Neural crest cell (in vitro differentiated cells): Measurements from ENCODE around the gene DCLK3. TPM values are rescaled to one million over a fixed set of nuclear protein-coding genes. Genes with fewer than 3 reads are reported as not detected.

Source experiments
- DNase-seq: peaks from one replicate; pipeline ENCODE4 v3.0.0; 2021; ENCODE audit warnings: low read depth, mixed read lengths, low spot score
- H3K27ac Mint-ChIP-seq: one replicate; pipeline ENCODE4 v1.8.0; 2021; ENCODE audit warnings: mild to moderate bottlenecking, mixed read lengths; ENCODE audit not compliant: unreplicated experiment
- H3K27me3 Mint-ChIP-seq: 2 replicates; pipeline ENCODE4 v1.8.0; 2021; ENCODE audit warnings: low read depth, mild to moderate bottlenecking, mixed read lengths
- H3K36me3 Mint-ChIP-seq: 2 replicates; pipeline ENCODE4 v1.8.0; 2021; ENCODE audit warnings: low read depth, mild to moderate bottlenecking, mixed read lengths
- H3K4me1 Mint-ChIP-seq: 2 replicates; pipeline ENCODE4 v1.8.0; 2021; ENCODE audit warnings: mixed read lengths
- H3K4me3 Mint-ChIP-seq: one replicate; pipeline ENCODE4 v1.8.0; 2021; ENCODE audit warnings: mild to moderate bottlenecking, mixed read lengths
- H3K9me3 Mint-ChIP-seq: 2 replicates; pipeline ENCODE4 v1.8.0; 2021; ENCODE audit warnings: mixed read lengths
- CTCF ChIP-seq: fragments of 200-600 bp; sonication (generic); conservative IDR thresholded peaks from 2 replicates; pipeline ENCODE4 v1.5.0; 2021; ENCODE audit warnings: antibody characterized with exemption, mild to moderate bottlenecking
- total RNA-seq: library from RNA; stranded (reverse); gene quantifications from 2 replicates; pipeline ENCODE4 v1.2.1, GENCODE V29; 2021

Gene DCLK3
- total RNA-seq, 1 donor from 2014 or later, result 0.07 TPM

GRCh38 chr3:36707623-36708409 is 56.5 kb downstream of the DCLK3 start:
- Mint-ChIP-seq H3K27ac (no peak overlapping the region), H3K9me3 (no peaks in the 10 kb centered on the region), H3K36me3 (no peaks in the 10 kb centered on the region), H3K4me1 (peaks cover 4% of the 10 kb centered on the region), H3K27me3 (no peaks in the 10 kb centered on the region), H3K4me3 (no peak overlapping the region)
- no peak for DNase-seq
- peak; percentile 20 for TF ChIP-seq CTCF

GRCh38 chr3:36705015-36705414 is 59.3 kb downstream of the DCLK3 start:
- H3K36me3 Mint-ChIP-seq, result no peaks in the 10 kb centered on the region
- H3K4me1 Mint-ChIP-seq, result no peaks in the 10 kb centered on the region
- no peaks in the 10 kb centered on the region for H3K27me3 Mint-ChIP-seq
- H3K27ac Mint-ChIP-seq, result no peak overlapping the region
- H3K9me3 Mint-ChIP-seq, result no peaks in the 10 kb centered on the region
- no peak for DNase-seq
- no peak overlapping the region for H3K4me3 Mint-ChIP-seq
- no peak for TF ChIP-seq CTCF

GRCh38 chr3:36704280-36704679 is 60.1 kb downstream of the DCLK3 start:
- no peak overlapping the region for H3K4me3 Mint-ChIP-seq
- TF ChIP-seq CTCF, result no peak
- H3K4me1 Mint-ChIP-seq, result no peaks in the 10 kb centered on the region
- H3K9me3 Mint-ChIP-seq, result no peaks in the 10 kb centered on the region
- no peaks in the 10 kb centered on the region for H3K27me3 Mint-ChIP-seq
- H3K27ac Mint-ChIP-seq, result no peak overlapping the region
- DNase-seq, result no peak
- H3K36me3 Mint-ChIP-seq, result no peaks in the 10 kb centered on the region

GRCh38 chr3:36701249-36701572 is 63.1 kb downstream of the DCLK3 start:
- Mint-ChIP-seq H3K27ac (no peak overlapping the region), H3K9me3 (no peaks in the 10 kb centered on the region), H3K4me1 (no peaks in the 10 kb centered on the region), H3K36me3 (no peaks in the 10 kb centered on the region), H3K4me3 (no peak overlapping the region), H3K27me3 (no peaks in the 10 kb centered on the region)
- TF ChIP-seq CTCF, result peak; percentile 17
- no peak for DNase-seq

- TF ChIP-seq CTCF, result peak; percentile 95
- no peak overlapping the region for H3K27ac Mint-ChIP-seq
- H3K9me3 Mint-ChIP-seq, result no peaks in the 10 kb centered on the region
- no peaks in the 10 kb centered on the region for H3K4me1 Mint-ChIP-seq
- no peaks in the 10 kb centered on the region for H3K36me3 Mint-ChIP-seq
- no peak overlapping the region for H3K4me3 Mint-ChIP-seq
- no peaks in the 10 kb centered on the region for H3K27me3 Mint-ChIP-seq
- peak; percentile 52 for DNase-seq
Observed at GRCh38 chr3:36700537-36701248, 63.7 kb downstream of the DCLK3 start.
